IMR-90 (cell line): Measurements from ENCODE around the gene NPPA. TPM values are rescaled to one million over a fixed set of nuclear protein-coding genes. Genes with fewer than 3 reads are reported as not detected.

Source experiments
- ATAC-seq: fragments of 200-7000 bp; cut with Tn5 transposase; 2 replicates; pipeline ENCODE4 v1.9.1; 2020; ENCODE audit warnings: low read depth, mild to moderate bottlenecking, moderate library complexity
- BruUV-seq: library from RNA; stranded (reverse); fragments of 400-500 nt; replicated peaks from 2 replicates; lab custom pipeline; 2021; lab: Mats Ljungman, UMichigan
- CTCF ChIA-PET: fragments of 300-600 bp; formaldehyde crosslinking; extraction: SDS; loops from one replicate; lab custom pipeline; 2021; ENCODE audit warnings: antibody characterized with exemption; lab: Yijun Ruan, JAX
- POLR2A ChIA-PET: fragments of 300-600 bp; sonication (Branson Sonifier 250); formaldehyde crosslinking; loops from one replicate; lab custom pipeline; 2022; ENCODE audit warnings: antibody characterized with exemption; ENCODE audit not compliant: unreplicated experiment; lab: Charles Lee
- DNase-seq: peaks from one replicate; pipeline ENCODE4 v3.0.0; 2013
- H2AFZ ChIP-seq: replicated peaks from 2 replicates; pipeline ENCODE3; 2013; ENCODE audit warnings: low read length, mild to moderate bottlenecking; ENCODE audit not compliant: poor library complexity
- H2AK5ac ChIP-seq: 2 replicates; pipeline ENCODE4 v1.6.1; 2013; ENCODE audit warnings: low read depth, low read length, inconsistent platforms
- H2AK9ac ChIP-seq: replicated peaks from 2 replicates; pipeline ENCODE3; 2013; ENCODE audit warnings: mild to moderate bottlenecking, low read depth, low read length, moderate library complexity; ENCODE audit not compliant: poor library complexity
- H2BK120ac ChIP-seq: 2 replicates; pipeline ENCODE4 v1.6.1; 2013; ENCODE audit warnings: low read depth, low read length, inconsistent platforms
- H2BK15ac ChIP-seq: 3 replicates; pipeline ENCODE4 v1.6.1; 2013; ENCODE audit warnings: low read depth, low read length, inconsistent platforms
- H2BK20ac ChIP-seq: 2 replicates; pipeline ENCODE4 v1.6.1; 2013; ENCODE audit warnings: low read depth, mild to moderate bottlenecking, inconsistent platforms, low read length, moderate library complexity
- H2BK5ac ChIP-seq: 2 replicates; pipeline ENCODE4 v1.6.1; 2013; ENCODE audit warnings: mild to moderate bottlenecking, low read depth, low read length, inconsistent platforms; ENCODE audit not compliant: poor library complexity, severe bottlenecking
- H3K14ac ChIP-seq: replicated peaks from 2 replicates; pipeline ENCODE4 v1.6.1; 2013; ENCODE audit warnings: low read depth, low read length, inconsistent platforms
- H3K18ac ChIP-seq: 2 replicates; pipeline ENCODE4 v1.6.1; 2013; ENCODE audit warnings: low read depth, low read length, control low read depth
- H3K23ac ChIP-seq: 2 replicates; pipeline ENCODE4 v1.6.1; 2013; ENCODE audit warnings: low read depth, low read length, inconsistent platforms
- H3K27ac ChIP-seq: 2 replicates; pipeline ENCODE4 v1.5.1; 2013; ENCODE audit warnings: mild to moderate bottlenecking, control low read depth, low read length; ENCODE audit not compliant: insufficient read depth
- H3K27me3 ChIP-seq: 2 replicates; pipeline ENCODE4 v1.6.1; 2013; ENCODE audit warnings: low read length; ENCODE audit not compliant: control insufficient read depth, insufficient read depth
- H3K36me3 ChIP-seq: 2 replicates; pipeline ENCODE4 v1.6.1; 2013; ENCODE audit warnings: low read length, mixed read lengths; ENCODE audit not compliant: control insufficient read depth, insufficient read depth
- H3K4ac ChIP-seq: 2 replicates; pipeline ENCODE4 v1.6.1; 2013; ENCODE audit warnings: low read depth, low read length, inconsistent platforms
- H3K4me1 ChIP-seq: 2 replicates; pipeline ENCODE4 v1.6.1; 2013; ENCODE audit warnings: low read length, mixed read lengths; ENCODE audit not compliant: control insufficient read depth, insufficient read depth
- H3K4me2 ChIP-seq: 2 replicates; pipeline ENCODE4 v1.6.1; 2013; ENCODE audit warnings: low read depth, mild to moderate bottlenecking, control low read depth, low read length, moderate library complexity
- H3K4me3 ChIP-seq: 2 replicates; pipeline ENCODE4 v1.5.1; 2013; ENCODE audit warnings: low read depth, mild to moderate bottlenecking, control low read depth, low read length, moderate library complexity; ENCODE audit not compliant: insufficient read depth
- H3K56ac ChIP-seq: 2 replicates; pipeline ENCODE4 v1.6.1; 2013; ENCODE audit warnings: low read length, inconsistent platforms; ENCODE audit not compliant: insufficient read depth; ENCODE audit errors: extremely low read depth
- H3K79me1 ChIP-seq, 2 experiments: 2 replicates each; pipeline ENCODE4 v1.6.1; 2013; ENCODE audit warnings: low read length in 2 of 2, inconsistent platforms in 1 of 2, low read depth in 1 of 2
- H3K9ac ChIP-seq: 2 replicates; pipeline ENCODE4 v1.6.1; 2013; ENCODE audit warnings: low read depth, low read length, control low read depth
- H3K9me1 ChIP-seq: 2 replicates; pipeline ENCODE4 v1.6.1; 2013; ENCODE audit warnings: low read length, inconsistent platforms; ENCODE audit not compliant: insufficient read depth
- H3K9me3 ChIP-seq: 2 replicates; pipeline ENCODE4 v1.6.1; 2013; ENCODE audit warnings: low read length; ENCODE audit not compliant: control insufficient read depth, insufficient read depth
- H4K20me1 ChIP-seq: 2 replicates; pipeline ENCODE4 v1.6.1; 2013; ENCODE audit warnings: low read length, inconsistent platforms; ENCODE audit not compliant: insufficient read depth
- H4K5ac ChIP-seq: 2 replicates; pipeline ENCODE4 v1.6.1; 2013; ENCODE audit warnings: mild to moderate bottlenecking, low read depth, low read length, control low read depth
- H4K8ac ChIP-seq, 2 experiments: 2 replicates each; pipeline ENCODE4 v1.6.1; 2013; ENCODE audit warnings: low read depth in 2 of 2, low read length in 2 of 2, control low read depth in 1 of 2, inconsistent platforms in 1 of 2
- H4K91ac ChIP-seq: 2 replicates; pipeline ENCODE4 v1.6.1; 2013; ENCODE audit warnings: low read depth, low read length, inconsistent platforms; ENCODE audit not compliant: insufficient read depth
- BHLHE40 ChIP-seq: fragments of 150-350 bp; IDR thresholded peaks from 2 replicates; pipeline ENCODE4 v1.6.1; 2016; ENCODE audit warnings: mild to moderate bottlenecking, low read depth, low read length
- CEBPB ChIP-seq: IDR thresholded peaks from 2 replicates; pipeline ENCODE4 v1.6.1; 2012; ENCODE audit warnings: low read depth, low read length, improper control_type of control experiment
- CHD1 ChIP-seq: IDR thresholded peaks from 2 replicates; pipeline ENCODE4 v1.6.1; 2012; ENCODE audit warnings: low read depth, low read length, improper control_type of control experiment
- FOS ChIP-seq: fragments of 150-350 bp; IDR thresholded peaks from 2 replicates; pipeline ENCODE4 v1.6.1; 2016; ENCODE audit warnings: low read depth, low read length
- MAFK ChIP-seq: IDR thresholded peaks from 2 replicates; pipeline ENCODE4 v1.6.1; 2012; ENCODE audit warnings: low read depth, low read length, improper control_type of control experiment
- MAZ ChIP-seq: IDR thresholded peaks from 2 replicates; pipeline ENCODE4 v1.6.1; 2012; ENCODE audit warnings: low read depth, mild to moderate bottlenecking, low read length, improper control_type of control experiment, moderate library complexity, borderline replicate concordance
- MXI1 ChIP-seq: IDR thresholded peaks from 2 replicates; pipeline ENCODE4 v1.6.1; 2012; ENCODE audit warnings: low read depth, mild to moderate bottlenecking, low read length, moderate library complexity, borderline replicate concordance
- NFE2L2 ChIP-seq: fragments of 150-350 bp; IDR thresholded peaks from 2 replicates; pipeline ENCODE4 v1.6.1; 2016; ENCODE audit warnings: low read depth, mild to moderate bottlenecking, low read length
- POLR2A ChIP-seq: IDR thresholded peaks from 2 replicates; pipeline ENCODE4 v1.6.1; 2012; ENCODE audit warnings: mild to moderate bottlenecking, low read depth, low read length
- RAD21 ChIP-seq: IDR thresholded peaks from 2 replicates; pipeline ENCODE4 v1.6.1; 2012; ENCODE audit warnings: low read length, improper control_type of control experiment
- RCOR1 ChIP-seq: IDR thresholded peaks from 2 replicates; pipeline ENCODE4 v1.6.1; 2012; ENCODE audit warnings: mild to moderate bottlenecking, low read length, improper control_type of control experiment; ENCODE audit not compliant: insufficient replicate concordance
- RFX5 ChIP-seq: IDR thresholded peaks from 2 replicates; pipeline ENCODE4 v1.8.0; 2012; ENCODE audit warnings: low read depth, mild to moderate bottlenecking, low read length, moderate library complexity
- SMC3 ChIP-seq: fragments of 150-350 bp; IDR thresholded peaks from 2 replicates; pipeline ENCODE4 v1.6.1; 2016; ENCODE audit warnings: low read depth, mild to moderate bottlenecking, antibody characterized with exemption, low read length, moderate library complexity
- WGBS, 2 experiments: methylation state at CpG; one replicate each; pipeline versions ENCODE4 v1.1.5 to v1.1.7; 2013; ENCODE audit warnings: missing lambda C conversion rate in 2 of 2; ENCODE audit not compliant: insufficient read length in 1 of 2; ENCODE audit errors: extremely low coverage in 2 of 2; 5-methylcytosine and 5-hydroxymethylcytosine counted together
- dilution Hi-C: fragments of 300-500 bp; cut with HindIII; formaldehyde crosslinking; loops from one replicate; pipeline ENCODE4 v1.14.3; 2018; ENCODE audit warnings: low sequenced_read_pairs; ENCODE audit not compliant: unreplicated experiment
- in situ Hi-C: fragments of 300-500 bp; cut with MboI; formaldehyde crosslinking; loops from 3 replicates; pipeline ENCODE4 v1.14.3; 2019; ENCODE audit warnings: low sequenced_read_pairs, inconsistent platforms, mixed read lengths
- intact Hi-C: fragments of 100-400 bp; cut with micrococcal nuclease; formaldehyde crosslinking; loops from 2 replicates; pipeline ENCODE4 v1.10.0; 2022
- polyA plus RNA-seq, 3 experiments: library from polyadenylated mRNA; depleted of rRNA; stranded (reverse); fragments of >200 nt; gene quantifications; 2 replicates each; pipeline ENCODE4 v1.2.3, GENCODE V29; 2012; ENCODE audit warnings: low replicate concordance in 1 of 3
- total RNA-seq: library from RNA; depleted of rRNA; stranded (reverse); fragments of >200 nt; gene quantifications from 2 replicates; pipeline ENCODE4 v1.2.3, GENCODE V29; 2012
- TF ChIP-seq, protein P1 (sequence below): fragments of 150-350 bp; IDR thresholded peaks from 2 replicates; pipeline ENCODE4 v1.6.1; 2017; ENCODE audit warnings: mild to moderate bottlenecking, antibody characterized with exemption, low read length, low read depth
- TF ChIP-seq, protein P2 (sequence below): fragments of 150-350 bp; IDR thresholded peaks from 2 replicates; pipeline ENCODE4 v1.6.1; 2016; ENCODE audit warnings: low read depth, mild to moderate bottlenecking, low read length, moderate library complexity, borderline replicate concordance
- TF ChIP-seq, protein P3 (sequence below): conservative IDR thresholded peaks from 2 replicates; pipeline ENCODE4 v1.5.1; 2012; ENCODE audit warnings: mild to moderate bottlenecking, low read depth, low read length, improper control_type of control experiment

NPPA gene
- total and polyA plus RNA-seq, 2 of the 4 experiments (the other 2 are of a cell fraction) = not detected

DNA sequence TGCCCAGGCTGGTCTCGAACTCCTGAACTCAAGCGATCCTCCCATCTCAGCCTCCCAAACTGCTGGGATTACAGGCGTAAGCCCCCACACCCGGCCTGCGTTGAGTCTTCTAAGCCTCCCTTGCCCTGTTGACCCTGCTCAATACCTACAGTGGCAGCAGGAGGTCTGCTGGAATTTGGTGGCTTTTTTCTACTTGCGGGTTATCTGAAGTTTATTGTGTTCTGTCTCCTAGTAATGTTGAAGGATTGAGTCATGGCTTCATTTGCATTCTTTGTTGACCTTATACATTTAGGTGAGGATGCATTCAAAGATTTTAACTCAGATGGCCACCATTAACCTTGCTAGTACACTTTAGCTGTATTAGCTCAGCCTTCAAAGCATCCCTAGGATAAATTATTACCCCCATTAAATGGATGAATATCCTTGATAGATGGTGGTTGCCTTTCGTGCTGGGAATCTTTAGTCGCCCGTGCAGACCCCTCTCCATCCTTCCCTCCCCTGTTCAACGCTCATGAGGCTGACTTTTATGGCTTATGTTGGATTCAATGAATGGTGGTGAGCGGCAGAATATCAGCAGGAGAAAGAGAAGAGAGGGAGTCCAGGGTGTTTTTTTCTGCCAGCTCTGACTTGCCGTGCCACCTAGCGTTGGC lies 20.9 kb upstream of the NPPA start:
- no peak overlapping the region for H3K56ac ChIP-seq
- peaks cover 32% of the 10 kb centered on the region for H3K27me3 ChIP-seq
- no peak overlapping the region for H2BK20ac ChIP-seq
- H3K79me1 ChIP-seq = no peaks in the 10 kb centered on the region
- no peak overlapping the region for H2BK120ac ChIP-seq
- no peak overlapping the region for H3K27ac ChIP-seq
- H4K5ac ChIP-seq = no peak overlapping the region
- H3K14ac ChIP-seq = no peak overlapping the region
- no peak overlapping the region for H4K8ac ChIP-seq
- no peak overlapping the region for H4K91ac ChIP-seq
- H3K4me2 ChIP-seq = no peak overlapping the region
- no peak overlapping the region for H3K9ac ChIP-seq
- no peak overlapping the region for H2AFZ ChIP-seq
- no peak for DNase-seq
- POLR2A ChIA-PET = interaction anchor here (1.2 kb wide), 1 partner anchor 40 kb away, joined by 3 read pairs; no protein-coding TSS in a partner anchor
- no peaks in the 10 kb centered on the region for H3K36me3 ChIP-seq
- no peaks in the 10 kb centered on the region for H3K9me1 ChIP-seq
- no peak overlapping the region for H2AK5ac ChIP-seq
- H3K4ac ChIP-seq = no peak overlapping the region
- no peak overlapping the region for H3K4me3 ChIP-seq
- no peak overlapping the region for H3K23ac ChIP-seq
- no peaks in the 10 kb centered on the region for H4K20me1 ChIP-seq
- in situ Hi-C loops (no loop called here), dilution Hi-C loops (no loop called here), intact Hi-C loops (no loop called here)
- TF ChIP-seq MXI1 = no peak
- TF ChIP-seq RCOR1 = no peak
- TF ChIP-seq CEBPB = no peak
- TF ChIP-seq RAD21 = no peak
- TF ChIP-seq, protein P1, sequence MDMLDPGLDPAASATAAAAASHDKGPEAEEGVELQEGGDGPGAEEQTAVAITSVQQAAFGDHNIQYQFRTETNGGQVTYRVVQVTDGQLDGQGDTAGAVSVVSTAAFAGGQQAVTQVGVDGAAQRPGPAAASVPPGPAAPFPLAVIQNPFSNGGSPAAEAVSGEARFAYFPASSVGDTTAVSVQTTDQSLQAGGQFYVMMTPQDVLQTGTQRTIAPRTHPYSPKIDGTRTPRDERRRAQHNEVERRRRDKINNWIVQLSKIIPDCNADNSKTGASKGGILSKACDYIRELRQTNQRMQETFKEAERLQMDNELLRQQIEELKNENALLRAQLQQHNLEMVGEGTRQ = no peak
- TF ChIP-seq NFE2L2 = no peak
- TF ChIP-seq SMC3 = no peak
- no peak for TF ChIP-seq MAFK
- no peak for TF ChIP-seq RFX5
- TF ChIP-seq, protein P2, sequence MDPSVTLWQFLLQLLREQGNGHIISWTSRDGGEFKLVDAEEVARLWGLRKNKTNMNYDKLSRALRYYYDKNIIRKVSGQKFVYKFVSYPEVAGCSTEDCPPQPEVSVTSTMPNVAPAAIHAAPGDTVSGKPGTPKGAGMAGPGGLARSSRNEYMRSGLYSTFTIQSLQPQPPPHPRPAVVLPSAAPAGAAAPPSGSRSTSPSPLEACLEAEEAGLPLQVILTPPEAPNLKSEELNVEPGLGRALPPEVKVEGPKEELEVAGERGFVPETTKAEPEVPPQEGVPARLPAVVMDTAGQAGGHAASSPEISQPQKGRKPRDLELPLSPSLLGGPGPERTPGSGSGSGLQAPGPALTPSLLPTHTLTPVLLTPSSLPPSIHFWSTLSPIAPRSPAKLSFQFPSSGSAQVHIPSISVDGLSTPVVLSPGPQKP = no peak
- TF ChIP-seq FOS = no peak
- TF ChIP-seq POLR2A = no peak
- TF ChIP-seq CHD1 = no peak
- TF ChIP-seq MAZ = no peak
- TF ChIP-seq, protein P3, sequence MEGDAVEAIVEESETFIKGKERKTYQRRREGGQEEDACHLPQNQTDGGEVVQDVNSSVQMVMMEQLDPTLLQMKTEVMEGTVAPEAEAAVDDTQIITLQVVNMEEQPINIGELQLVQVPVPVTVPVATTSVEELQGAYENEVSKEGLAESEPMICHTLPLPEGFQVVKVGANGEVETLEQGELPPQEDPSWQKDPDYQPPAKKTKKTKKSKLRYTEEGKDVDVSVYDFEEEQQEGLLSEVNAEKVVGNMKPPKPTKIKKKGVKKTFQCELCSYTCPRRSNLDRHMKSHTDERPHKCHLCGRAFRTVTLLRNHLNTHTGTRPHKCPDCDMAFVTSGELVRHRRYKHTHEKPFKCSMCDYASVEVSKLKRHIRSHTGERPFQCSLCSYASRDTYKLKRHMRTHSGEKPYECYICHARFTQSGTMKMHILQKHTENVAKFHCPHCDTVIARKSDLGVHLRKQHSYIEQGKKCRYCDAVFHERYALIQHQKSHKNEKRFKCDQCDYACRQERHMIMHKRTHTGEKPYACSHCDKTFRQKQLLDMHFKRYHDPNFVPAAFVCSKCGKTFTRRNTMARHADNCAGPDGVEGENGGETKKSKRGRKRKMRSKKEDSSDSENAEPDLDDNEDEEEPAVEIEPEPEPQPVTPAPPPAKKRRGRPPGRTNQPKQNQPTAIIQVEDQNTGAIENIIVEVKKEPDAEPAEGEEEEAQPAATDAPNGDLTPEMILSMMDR = no peak
- no peak for TF ChIP-seq BHLHE40
- BruUV-seq = no TSS peak
- H3K18ac ChIP-seq = no peak overlapping the region
- no peaks in the 10 kb centered on the region for H3K4me1 ChIP-seq
- no peak overlapping the region for H2AK9ac ChIP-seq
- no peak overlapping the region for H2BK5ac ChIP-seq
- CTCF ChIA-PET = interaction anchor here (0.6 kb wide), 1 partner anchor 65 kb away, joined by 4 read pairs; no protein-coding TSS in a partner anchor
- WGBS, 2 experiments = no CpG with 5 or more reads among the region's 13 CpGs
- no peak overlapping the region for H2BK15ac ChIP-seq
- ATAC-seq = no peak
- no peaks in the 10 kb centered on the region for H3K9me3 ChIP-seq
